Stimulated activated CD8-positive, alpha-beta memory T cell treated with anti-CD3 and anti-CD28 coated beads, Interleukin-4, amount 100 ng/mL, for 1 hour (primary cell): ENCODE measurements around the gene TIAM2.

Experiments used
- DNase-seq, 2 donors: peaks; one replicate each; pipeline ENCODE4 v3.0.0-alpha.2; 2020; ENCODE audit warnings: low read depth in 2 of 2, low spot score in 1 of 2

The TIAM2 gene

DNA sequence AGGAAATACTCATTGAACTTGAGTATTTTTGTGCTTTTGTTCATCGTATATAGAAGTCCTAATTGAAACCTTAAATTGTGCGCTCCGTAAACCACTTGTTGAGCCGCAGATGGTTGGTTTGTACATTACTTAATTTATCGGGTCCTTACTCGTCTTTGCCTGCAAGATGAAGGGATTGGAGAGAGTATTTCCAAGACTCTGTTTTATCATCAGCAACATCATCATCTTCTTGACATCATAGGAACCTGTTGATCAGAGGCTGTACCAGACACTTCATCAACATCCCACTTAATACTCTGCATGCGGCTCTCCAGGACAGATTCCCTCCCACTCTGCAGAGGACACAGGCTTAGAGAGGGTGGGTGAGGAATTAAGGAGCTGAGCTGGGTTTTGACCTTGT lies 28.6 kb downstream of the TIAM2 start:
- no peak for DNase-seq

DNA sequence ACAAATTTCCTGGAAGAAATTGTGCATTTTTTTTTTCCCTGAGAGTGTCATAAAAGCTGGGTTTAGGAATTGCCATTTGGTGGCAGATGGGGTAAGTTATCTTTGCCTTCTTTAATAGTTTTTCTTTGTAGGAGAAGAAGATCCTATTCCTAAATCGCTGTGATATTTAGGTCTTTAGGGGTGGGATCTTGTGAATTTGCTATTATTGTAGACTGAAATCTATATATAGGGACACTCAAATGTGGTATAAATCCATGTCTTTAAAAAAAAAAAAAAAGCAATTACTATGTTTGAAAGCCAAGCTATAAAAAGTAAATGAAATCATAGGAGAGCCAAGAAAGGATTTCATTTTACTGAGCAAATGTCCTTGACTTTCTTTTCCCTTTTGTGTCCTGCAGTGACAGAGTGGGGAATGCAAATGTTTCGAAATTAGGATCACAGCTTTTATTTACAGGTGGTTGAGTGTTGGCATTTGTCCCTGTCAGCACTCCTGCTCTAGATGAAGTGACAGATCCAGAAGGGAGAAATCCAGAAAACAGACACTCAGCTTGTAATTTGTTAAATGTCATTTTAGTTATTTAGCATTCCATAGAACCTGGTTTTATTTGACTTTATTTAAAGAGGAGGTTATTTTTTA lies 29.4 kb downstream of the TIAM2 start:
- DNase-seq, result no peak

DNA sequence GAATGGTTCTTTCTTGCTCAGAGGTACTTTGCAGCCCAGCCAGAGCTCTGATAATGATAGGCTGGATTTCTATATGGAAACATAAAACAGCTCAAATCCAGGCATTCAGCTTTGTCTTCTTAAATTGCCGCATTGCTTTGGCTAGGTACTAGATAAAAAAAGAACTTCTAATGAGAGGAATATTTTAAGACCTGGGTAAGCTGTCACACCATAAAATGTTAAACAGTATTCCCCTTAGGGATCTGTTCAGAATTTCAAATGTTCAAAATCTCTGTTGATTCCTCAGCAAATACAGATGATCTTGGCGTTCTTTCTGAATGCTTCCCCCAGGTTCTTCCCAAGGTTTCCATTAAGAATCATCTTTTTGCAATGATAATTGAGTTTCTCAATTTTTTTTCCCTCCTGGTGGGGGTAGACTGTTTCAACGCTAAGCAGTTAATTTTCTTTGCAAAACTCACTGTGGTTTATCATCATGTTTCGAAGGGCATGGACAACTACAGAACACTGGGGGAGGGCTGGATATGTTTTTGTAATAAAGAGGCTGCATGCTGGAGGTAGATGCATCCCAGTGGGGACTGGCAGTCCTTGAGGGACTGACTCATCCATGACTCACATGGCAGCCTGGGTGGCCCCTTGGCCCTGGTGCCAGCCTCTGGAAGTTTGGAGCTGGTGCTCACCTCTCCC lies 31.0 kb downstream of the TIAM2 start:
- DNase-seq, result no peak

DNA sequence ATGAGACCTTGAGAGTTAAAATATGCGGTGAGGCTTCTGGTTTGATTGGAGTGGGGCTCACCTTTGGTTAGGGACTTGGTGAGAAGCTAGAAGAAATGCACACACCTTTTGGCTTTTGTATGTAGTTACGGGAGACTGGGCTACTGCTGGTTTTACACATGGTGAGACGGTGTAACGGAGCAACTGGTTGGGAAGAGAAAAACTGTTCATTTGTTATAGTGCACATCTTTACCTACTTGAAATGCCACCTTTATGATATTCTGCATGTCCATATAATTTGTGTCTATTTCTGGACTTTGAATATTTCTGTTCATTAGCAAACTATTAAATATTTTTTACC lies 31.6 kb downstream of the TIAM2 start:
- DNase-seq, result no peak

DNA sequence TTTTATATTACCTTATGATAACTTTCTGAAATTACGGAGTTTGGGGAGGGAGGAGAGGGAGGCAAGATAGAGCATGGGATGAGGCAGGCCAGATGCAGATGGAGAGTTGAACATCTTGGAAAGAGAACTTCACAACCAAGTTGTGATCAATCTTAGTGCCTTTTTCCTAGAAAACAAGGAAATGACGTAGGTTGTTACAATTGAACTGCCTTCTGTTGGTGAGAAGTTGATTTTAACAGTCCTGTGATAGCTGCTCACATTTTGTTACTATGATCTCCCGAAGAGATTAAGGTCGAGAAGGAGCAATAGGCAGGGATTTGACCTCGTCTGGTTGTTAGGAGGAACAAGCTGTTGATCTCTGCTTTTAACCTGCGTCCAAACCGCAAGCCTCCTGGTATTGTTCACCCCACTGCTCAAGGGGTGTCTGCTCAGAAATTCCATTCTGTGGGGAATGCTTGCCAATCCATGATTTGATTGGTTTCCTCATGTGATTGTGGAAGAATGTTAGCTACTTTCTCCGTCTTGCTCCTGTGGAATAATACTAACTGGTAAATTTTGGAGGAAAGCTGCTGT lies 35.1 kb downstream of the TIAM2 start:
- no peak for DNase-seq

DNA sequence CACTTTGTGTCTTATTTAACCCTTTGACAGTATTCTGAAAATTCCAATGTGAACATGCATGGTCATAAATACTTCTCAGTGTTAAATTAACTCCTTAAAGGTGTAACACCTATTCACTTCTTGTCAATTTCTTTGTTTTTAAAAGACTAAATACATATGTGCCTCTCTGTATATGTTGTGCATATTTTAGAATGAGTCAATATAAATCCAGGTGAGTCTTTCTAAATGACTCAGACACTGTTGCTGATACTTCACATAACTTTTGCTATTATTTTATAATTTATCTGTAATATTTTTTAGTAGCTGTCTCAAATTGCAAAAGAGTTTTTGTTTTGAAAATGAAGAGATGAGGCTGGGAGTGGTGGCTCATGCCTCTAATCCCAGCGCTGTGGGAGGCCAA lies 36.0 kb downstream of the TIAM2 start:
- DNase-seq, result no peak

DNA sequence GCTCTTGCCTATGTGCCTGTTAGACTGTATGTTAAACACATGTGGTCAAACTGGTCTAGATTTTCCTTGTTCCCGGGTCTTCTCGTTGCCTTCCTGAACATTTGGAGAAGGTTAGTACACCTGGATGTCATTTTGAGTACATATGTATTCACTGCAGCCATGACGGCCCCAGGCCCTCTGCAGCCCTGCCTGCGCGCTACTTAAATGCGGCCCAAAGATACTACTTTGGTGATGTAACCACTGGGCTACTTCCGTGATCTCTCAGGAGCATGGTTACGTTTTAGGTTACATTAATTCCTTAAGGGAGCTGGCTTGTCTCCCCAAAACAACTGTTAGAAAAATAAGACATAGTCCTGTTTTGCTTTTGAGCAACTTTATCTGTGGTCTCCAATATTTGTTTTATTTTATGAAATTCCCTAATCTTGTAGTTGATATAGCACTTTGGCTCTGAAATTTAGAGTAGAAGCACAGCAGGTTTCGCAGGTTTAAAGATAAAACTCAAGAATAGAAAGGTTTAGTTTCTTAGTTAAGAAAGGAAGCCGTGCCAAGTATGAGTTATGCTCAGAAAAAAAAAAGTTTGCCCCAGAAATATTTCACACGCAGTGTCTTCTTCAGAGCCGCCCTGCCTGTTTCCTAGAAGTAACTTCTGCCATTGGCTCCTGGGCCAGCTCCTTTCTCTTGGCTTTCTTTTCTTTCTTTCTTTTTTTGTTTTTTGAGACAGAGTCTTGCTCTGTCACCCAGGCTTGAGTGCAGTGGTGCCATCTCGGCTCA lies 38.1 kb downstream of the TIAM2 start:
- DNase-seq, result no peak

DNA sequence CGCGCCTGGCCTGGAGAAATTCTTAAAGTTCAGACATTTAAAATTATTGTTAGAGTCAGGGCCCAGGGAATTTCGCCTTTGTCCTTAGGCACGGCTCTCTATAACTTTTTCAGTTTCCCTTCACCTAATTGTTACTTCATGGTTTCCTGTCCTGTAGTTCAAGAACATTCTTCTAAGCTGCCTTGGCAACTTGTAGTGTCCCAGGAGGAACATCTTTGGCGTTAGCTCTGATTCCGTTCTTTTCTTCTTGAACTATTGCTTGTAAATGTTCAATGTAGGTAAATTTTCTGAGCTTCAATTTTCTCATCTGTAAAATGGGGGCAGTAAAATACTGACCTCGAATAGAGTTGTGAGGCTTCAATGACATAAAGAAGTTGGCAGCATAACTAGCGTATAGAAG lies 41.8 kb downstream of the TIAM2 start:
- no peak for DNase-seq

DNA sequence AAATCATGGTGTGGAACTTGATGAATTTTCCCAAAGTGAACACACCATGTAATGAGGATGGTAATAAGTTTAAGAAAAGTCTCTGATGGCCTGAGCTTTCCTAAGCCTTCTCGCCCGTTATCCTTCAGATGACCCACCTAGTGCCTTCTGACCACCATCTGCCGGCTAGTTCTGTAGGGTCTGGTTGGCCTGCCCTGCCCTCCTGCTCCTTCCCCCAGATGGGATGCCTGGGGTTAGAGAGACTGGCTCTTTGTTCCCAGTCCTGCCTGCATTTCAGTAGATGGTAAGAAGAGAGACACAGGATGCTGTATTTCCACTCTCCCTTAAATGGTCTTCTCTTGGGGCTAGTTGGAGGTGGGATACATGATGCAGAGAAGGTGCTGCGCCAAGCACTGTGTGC lies 43.0 kb downstream of the TIAM2 start:
- no peak for DNase-seq

DNA sequence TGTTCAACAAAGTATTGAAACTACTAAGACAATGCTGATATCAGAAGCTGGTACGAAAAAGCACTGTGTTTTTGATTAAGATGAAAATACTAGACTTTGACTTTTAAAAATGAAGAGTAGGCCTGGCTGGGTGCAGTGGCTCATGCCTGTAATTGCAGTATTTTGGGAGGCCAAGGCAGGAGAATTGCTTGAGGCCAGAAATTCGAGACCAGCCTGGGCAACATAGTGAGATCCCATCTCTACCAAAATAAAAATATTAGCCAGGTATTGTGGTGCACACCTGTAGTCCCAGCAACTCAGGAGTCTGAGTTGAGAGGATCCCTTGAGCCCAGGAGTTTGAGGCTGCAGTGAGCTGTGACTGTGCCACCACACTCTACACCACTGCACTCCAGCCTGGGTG lies 43.4 kb downstream of the TIAM2 start:
- DNase-seq, result no peak

DNA sequence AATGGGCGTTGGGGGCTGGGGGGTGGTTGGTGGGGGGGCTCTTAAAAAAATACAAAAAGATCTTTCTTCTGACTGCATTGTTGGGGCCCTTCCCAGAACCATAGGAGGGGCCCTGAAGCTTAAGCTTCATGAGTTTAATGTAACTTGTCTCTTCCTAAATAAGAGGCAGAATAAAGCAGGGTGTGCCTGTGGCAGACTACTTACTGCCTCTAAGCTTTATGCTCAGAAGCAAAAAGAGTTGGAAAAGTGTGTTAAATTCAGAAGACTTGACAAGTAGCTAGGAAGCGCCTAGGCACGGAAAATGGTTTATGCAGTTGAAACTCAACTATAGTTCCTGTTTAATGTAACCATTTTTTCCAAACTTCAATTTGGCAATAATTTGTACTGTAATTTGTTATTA lies 44.5 kb downstream of the TIAM2 start:
- no peak for DNase-seq

DNA sequence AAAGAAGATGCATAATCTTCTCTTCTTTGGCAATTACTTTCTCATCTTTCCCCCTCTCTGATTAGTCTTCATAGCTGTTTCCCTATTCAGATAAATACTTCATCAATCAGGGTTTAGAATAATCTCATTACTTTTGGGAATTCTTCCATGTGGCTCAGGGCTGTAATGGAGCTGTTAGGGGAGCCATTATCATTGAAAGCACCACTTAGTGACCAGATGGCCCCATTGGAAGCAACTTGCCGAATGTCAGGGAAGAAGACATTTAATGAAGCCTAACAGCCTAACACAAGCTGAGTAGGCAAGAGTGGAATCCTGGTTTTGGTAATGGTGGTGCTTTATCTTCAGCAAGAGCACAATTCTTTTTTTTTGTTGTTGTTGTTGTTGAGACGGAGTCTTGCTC lies 45.0 kb downstream of the TIAM2 start:
- DNase-seq, result no peak

DNA sequence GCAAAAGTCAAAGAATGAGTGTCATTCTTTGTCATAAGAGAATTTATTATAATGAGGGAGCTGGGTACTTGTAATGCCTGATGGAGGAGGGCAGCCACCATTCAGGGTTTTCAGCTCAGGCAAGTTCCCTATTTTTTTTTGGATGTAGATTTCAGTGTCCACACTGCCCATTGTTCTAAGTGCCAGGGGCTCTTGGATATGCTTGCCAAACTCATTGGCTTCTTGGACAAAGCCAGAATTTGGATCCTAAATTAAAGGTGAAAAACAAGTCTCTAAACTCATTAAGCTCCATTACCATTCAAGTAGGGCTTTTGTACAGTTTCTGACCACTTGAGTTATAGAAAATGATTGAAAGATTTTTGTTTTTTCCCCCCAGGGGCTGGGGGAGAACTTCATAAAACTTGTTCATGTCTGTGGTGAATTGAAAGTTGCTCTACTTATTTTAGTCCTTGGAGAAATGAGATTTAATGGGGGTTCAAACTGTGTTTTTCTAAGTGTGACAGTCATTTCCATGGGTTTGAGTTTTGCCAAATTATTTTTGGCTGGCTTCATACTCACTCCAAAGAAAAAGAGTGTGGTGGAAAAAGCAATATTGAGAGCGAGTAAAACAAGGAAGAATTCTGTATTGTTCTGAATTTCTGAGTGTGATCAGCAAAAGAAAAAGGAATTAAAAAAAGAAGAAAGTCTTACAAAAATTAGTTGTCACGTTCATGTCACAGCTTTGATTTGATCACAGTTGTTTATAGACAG lies 46.0 kb downstream of the TIAM2 start:
- no peak for DNase-seq

DNA sequence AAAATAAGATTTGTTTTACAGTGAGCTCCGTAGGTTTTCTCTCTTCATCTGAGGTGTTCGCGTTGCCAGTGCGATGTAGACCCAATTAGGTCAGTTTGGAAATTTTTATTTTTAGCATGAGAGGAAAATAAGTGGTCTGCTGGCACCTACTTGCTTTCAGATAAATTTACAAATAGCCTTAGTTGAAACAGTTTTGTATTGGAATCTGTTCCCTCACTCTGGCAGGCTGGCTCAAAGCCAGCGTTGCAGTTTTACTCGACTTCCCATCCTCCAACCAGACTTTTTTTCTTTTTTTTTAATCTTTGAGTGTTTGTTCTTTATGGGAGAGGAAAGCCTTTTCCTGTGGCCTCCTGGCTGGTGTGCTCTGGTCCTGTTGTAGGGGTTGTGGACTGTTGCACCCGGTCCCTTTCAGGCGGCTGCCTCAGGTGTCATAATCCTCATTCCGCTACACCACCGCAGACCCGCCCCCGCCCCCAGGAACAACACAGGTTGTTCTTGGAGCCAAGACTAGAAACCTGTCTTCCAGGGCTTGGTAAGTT lies 46.7 kb downstream of the TIAM2 start:
- DNase-seq, result no peak

DNA sequence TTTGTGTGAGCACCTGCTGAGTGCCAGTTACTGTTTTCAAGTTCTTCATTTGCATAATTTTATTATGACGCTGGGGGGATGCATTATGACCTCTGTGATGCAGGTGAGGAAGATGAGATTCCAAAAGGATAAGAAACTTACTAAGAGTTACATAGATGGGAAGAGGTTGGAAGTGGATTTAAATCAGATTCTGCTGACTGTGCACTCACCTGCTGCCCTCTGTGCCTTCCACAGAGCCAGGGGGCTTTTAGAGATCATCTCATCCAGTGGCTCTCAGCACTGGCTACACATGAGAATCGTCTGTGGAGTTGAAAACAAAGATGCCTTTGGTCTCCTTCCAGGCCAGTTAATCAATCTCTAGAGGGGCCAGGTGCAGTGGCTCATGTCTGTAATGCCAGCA lies 47.9 kb downstream of the TIAM2 start:
- DNase-seq, result no peak

DNA sequence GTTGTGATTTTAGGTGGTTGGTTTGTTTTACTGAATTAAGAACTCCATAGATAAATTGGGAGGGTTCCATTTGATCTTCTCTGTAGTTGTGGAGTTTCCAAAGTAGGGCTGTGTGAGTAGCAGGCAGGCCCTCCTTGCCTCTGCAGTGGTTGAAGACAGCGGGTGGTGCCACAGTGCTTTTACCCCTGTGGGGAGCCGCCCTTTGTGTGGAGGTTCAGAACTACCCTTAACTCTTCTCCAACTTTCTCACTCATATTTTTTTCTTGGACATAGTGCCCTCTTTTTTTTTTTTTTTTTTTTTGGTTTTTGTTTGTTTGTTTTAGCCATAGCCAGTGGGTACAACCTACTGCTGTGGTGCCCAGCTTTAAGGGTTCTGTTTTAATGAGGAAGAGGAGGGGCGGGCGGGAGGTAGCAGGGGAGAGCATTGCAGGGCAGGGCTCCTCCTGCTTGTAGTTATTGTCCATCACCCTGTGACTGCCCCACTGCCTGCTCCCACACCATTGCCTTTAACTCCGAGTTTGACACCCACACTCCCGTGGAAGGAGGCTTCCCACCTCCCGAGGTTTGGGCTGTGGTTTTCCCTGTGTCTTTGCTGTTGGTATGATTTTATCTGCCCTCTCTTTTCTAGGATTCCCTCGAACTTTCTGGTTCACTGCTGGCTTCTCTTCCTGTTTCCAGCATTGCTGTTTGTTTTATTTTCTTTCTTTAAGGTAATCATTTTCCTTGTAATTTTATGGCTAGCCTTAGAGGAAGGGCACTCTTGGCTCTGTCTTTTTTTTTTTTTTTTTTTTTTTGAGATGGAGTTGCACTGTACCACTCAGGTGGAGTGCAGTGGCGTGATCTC lies 50.7 kb downstream of the TIAM2 start:
- DNase-seq, result no peak

DNA sequence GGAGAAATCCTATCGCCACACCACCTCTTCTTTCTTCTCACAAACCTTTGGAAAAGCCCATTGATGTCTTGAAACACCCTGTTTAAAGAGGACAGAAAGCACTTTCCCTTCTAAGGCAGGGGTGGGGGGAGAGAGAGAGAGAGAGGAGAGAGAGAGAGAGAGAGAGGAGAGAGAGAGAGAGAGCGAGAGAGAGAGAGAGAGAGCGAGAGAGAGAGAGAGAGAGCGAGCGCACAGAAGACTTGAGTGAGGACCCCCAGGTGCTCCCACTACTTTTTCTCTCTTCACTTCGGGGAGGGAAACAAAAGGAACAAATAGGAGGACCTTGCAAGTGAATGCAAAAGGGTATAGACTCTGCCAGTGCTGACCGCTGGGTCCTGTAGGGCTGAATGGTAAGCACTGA lies 52.4 kb downstream of the TIAM2 start:
- no peak for DNase-seq

DNA sequence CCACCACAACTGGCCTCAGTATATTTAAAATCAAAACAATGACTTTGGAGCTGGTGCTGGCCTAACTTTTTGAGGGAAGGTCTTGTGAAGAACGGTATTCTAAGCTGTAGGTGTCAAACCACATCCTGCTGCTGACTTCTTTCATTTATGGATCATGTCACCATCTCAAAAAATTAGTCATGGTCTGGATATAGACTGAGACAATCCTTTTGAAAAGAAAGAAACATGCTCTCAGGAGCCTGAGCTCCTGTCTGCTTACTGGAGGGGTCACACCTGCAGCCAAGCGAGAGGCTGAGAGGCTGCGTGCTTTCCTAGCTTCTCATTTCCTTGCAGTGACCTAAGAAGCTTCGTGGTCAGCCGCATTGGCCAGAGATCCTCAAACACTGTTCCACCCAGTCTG lies 55.2 kb downstream of the TIAM2 start:
- no peak for DNase-seq

DNA sequence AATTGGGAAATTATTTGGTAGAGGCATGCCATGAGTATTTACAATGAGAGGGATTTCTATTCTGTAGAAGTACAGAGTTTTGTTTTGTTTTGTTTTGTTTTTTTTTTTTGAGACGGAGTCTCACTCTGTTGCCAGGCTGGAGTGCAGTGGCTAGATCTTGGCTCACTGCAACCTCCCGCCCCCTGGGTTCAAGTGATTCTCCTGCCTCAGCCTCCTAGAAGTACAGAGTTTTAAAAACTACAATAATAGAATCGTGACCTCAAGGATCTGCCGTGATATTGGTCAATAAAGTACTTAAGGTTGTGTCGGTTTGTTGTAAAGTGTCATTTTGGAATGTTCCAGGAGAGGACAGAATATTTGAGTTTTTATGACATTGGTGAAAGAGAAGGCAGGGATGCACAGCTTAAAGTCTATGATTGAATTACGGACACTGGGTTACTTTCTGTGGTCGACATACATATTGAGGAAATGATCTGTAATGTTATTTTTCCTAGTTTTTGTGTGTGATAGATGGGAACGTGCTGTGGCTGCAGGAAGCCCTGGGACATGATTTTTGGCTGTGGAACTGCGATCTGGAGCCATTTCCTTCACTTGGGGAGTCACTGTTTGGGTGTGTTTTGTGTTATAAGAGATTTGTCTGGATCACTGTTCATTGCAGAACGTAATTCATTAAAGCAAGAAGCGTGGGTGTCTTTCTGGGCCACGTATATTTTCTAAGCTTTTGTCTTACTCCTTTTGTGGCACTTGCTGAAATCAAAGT lies 59.6 kb downstream of the TIAM2 start:
- no peak for DNase-seq

DNA sequence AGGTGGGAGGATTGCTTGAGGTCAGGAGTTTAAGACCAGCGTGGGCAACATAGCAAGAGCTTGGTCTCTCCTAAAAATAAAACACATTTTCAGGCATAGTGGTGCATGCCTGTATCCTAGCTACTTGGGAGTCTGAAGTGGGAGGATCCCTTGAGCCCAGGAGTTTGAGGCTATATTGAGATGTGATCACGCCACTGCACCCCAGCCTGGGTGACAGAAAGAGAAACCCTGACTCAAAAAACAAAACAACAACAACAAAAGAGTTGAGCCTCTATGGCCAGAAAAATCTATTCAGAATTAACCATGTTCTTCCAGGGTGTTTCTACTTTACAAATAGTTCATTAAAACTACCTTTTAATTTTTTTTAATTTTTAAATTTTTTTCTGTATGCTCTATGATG lies 60.6 kb downstream of the TIAM2 start:
- no peak for DNase-seq
